Panc1 (cell line): ENCODE measurements around the gene BARX1. TPM values are rescaled to one million over a fixed set of nuclear protein-coding genes. Genes with fewer than 3 reads are reported as not detected.

ENCODE experiments used
- ATAC-seq: fragments of 200-7000 bp; cut with Tn5 transposase; 2 replicates; pipeline ENCODE4 v1.9.1; 2020; ENCODE audit warnings: mild to moderate bottlenecking, moderate library complexity
- BruUV-seq: library from RNA; stranded (reverse); fragments of 400-500 nt; replicated peaks from 2 replicates; lab custom pipeline; 2021; lab: Mats Ljungman, UMichigan
- CTCF ChIA-PET: fragments of 300-600 bp; sonication (Branson Sonifier 250); formaldehyde crosslinking; loops from one replicate; lab custom pipeline; 2022; ENCODE audit warnings: antibody characterized with exemption; lab: Charles Lee
- POLR2A ChIA-PET: fragments of 300-600 bp; sonication (Branson Sonifier 250); formaldehyde crosslinking; loops from one replicate; lab custom pipeline; 2022; ENCODE audit warnings: antibody characterized with exemption; lab: Charles Lee
- DNase-seq: peaks from one replicate; pipeline ENCODE4 v3.0.0-alpha.2; 2010; ENCODE audit warnings: low read depth, low spot score
- H3K27ac ChIP-seq: 2 replicates; pipeline ENCODE4 v1.5.1; 2011; ENCODE audit warnings: mild to moderate bottlenecking, low read length, inconsistent platforms
- H3K27me3 ChIP-seq: fragments of 200-500 bp; sonication (Bioruptor generic); 2 replicates; pipeline ENCODE4 v1.6.0; 2014; ENCODE audit warnings: low read length, inconsistent platforms; ENCODE audit not compliant: control insufficient read depth, insufficient read depth
- H3K36me3 ChIP-seq: fragments of 200-500 bp; sonication (Bioruptor generic); 2 replicates; pipeline ENCODE4 v1.5.1; 2014; ENCODE audit warnings: inconsistent platforms, mild to moderate bottlenecking, low read length, moderate library complexity; ENCODE audit not compliant: control insufficient read depth, insufficient read depth
- H3K4me1 ChIP-seq: 2 replicates; pipeline ENCODE4 v1.5.1; 2011; ENCODE audit warnings: inconsistent platforms, mild to moderate bottlenecking, low read length, moderate library complexity; ENCODE audit not compliant: control insufficient read depth, insufficient read depth
- H3K4me3 ChIP-seq, 2 experiments: 2 replicates each; pipeline ENCODE4 v1.5.1; 2011 to 2012; ENCODE audit warnings: low read depth in 2 of 2, low read length in 2 of 2, mild to moderate bottlenecking in 2 of 2, inconsistent platforms in 1 of 2, moderate library complexity in 1 of 2
- H3K9me3 ChIP-seq: fragments of 200-500 bp; sonication (Bioruptor generic); 2 replicates; pipeline ENCODE4 v1.5.1; 2014; ENCODE audit warnings: low read depth, mild to moderate bottlenecking, inconsistent platforms, low read length, moderate library complexity; ENCODE audit not compliant: control insufficient read depth, insufficient read depth
- CTCF ChIP-seq: fragments of 450-650 bp; IDR thresholded peaks from 2 replicates; pipeline ENCODE4 v1.5.1; 2017; ENCODE audit warnings: mild to moderate bottlenecking
- POLR2AphosphoS5 ChIP-seq: IDR thresholded peaks from 2 replicates; pipeline ENCODE4 v1.6.1; 2012; ENCODE audit warnings: mild to moderate bottlenecking, low read depth, low read length, moderate library complexity
- REST ChIP-seq, 2 experiments: IDR thresholded peaks; 2 replicates each; pipeline ENCODE4 v1.6.1; 2011 to 2012; ENCODE audit warnings: low read depth in 2 of 2, control low read depth in 1 of 2, low read length in 1 of 2, mild to moderate bottlenecking in 1 of 2, moderate library complexity in 1 of 2; ENCODE audit not compliant: insufficient read depth in 1 of 2
- SIN3A ChIP-seq: IDR thresholded peaks from 2 replicates; pipeline ENCODE4 v1.6.1; 2012; ENCODE audit warnings: low read depth, mild to moderate bottlenecking, low read length, moderate library complexity, borderline replicate concordance; ENCODE audit not compliant: insufficient read depth
- TCF7L2 ChIP-seq: IDR thresholded peaks from 2 replicates; pipeline ENCODE4 v1.6.1; 2011; ENCODE audit warnings: mild to moderate bottlenecking, low read depth, low read length, inconsistent platforms
- in situ Hi-C: cut with HindIII; loops from 2 replicates; pipeline ENCODE4 v1.10.0; 2016; ENCODE audit warnings: low sequenced_read_pairs, low pct_unique_long_range_greater_than_20kb
- intact Hi-C: fragments of 100-400 bp; cut with micrococcal nuclease; formaldehyde crosslinking; loops from one replicate; pipeline ENCODE4 v1.10.0; 2022; ENCODE audit not compliant: unreplicated experiment
- total RNA-seq: library from RNA; stranded (reverse); gene quantifications from one replicate; pipeline ENCODE4 v1.2.1, GENCODE V29; 2021; ENCODE audit not compliant: unreplicated experiment

The BARX1 gene
- total RNA-seq, 1 experiment from 2014 or later, result 81.2 TPM

- ATAC-seq (no peak), DNase-seq (no peak)
- TF ChIP-seq REST (IDR thresholded peaks at IDR 0.05; ENCODE audit: insufficient read depth in 1 of 2, low read depth in 2 of 2, low read length in 1 of 2), result no peak
- TF ChIP-seq TCF7L2, result no peak
- no peak for TF ChIP-seq POLR2AphosphoS5
- TF ChIP-seq SIN3A, result no peak
- BruUV-seq, result no TSS peak
- H3K36me3 ChIP-seq, result no peaks in the 10 kb centered on the region
- in situ Hi-C loops, result no loop called here
- no peak overlapping the region for H3K27ac ChIP-seq
- POLR2A ChIA-PET, result no interaction called here
- H3K9me3 ChIP-seq, result no peaks in the 10 kb centered on the region
- CTCF ChIA-PET, result no interaction called here
- no peak overlapping the region for H3K4me3 ChIP-seq
- intact Hi-C loops, result no loop called here
- no peaks in the 10 kb centered on the region for H3K4me1 ChIP-seq
- no peaks in the 10 kb centered on the region for H3K27me3 ChIP-seq
These were observed 51.1 kb downstream of the BARX1 start for GRCh38 chr9:93903886-93904648.

GRCh38 chr9:93902780-93903655 is 52.1 kb downstream of the BARX1 start:
- H3K36me3 ChIP-seq, result no peaks in the 10 kb centered on the region
- H3K4me1 ChIP-seq, result no peaks in the 10 kb centered on the region
- DNase-seq (no peak), ATAC-seq (0 out of 2 replicates have a peak, but pooled peaks have one; percentile 27)
- no TSS peak for BruUV-seq
- TF ChIP-seq CTCF, result no peak
- no peak for TF ChIP-seq TCF7L2
- no peak for TF ChIP-seq SIN3A
- no peak for TF ChIP-seq POLR2AphosphoS5
- no peak for TF ChIP-seq REST (IDR thresholded peaks at IDR 0.05; ENCODE audit: insufficient read depth in 1 of 2, low read depth in 2 of 2, low read length in 1 of 2)
- no peak overlapping the region for H3K4me3 ChIP-seq
- H3K9me3 ChIP-seq, result no peaks in the 10 kb centered on the region
- intact Hi-C loops (no loop called here), in situ Hi-C loops (no loop called here)
- H3K27me3 ChIP-seq, result no peaks in the 10 kb centered on the region
- ChIA-PET CTCF (no interaction called here), POLR2A (no interaction called here)
- H3K27ac ChIP-seq, result no peak overlapping the region
